ENCODE measurements around the gene DCAF15.

The DCAF15 gene

DNA sequence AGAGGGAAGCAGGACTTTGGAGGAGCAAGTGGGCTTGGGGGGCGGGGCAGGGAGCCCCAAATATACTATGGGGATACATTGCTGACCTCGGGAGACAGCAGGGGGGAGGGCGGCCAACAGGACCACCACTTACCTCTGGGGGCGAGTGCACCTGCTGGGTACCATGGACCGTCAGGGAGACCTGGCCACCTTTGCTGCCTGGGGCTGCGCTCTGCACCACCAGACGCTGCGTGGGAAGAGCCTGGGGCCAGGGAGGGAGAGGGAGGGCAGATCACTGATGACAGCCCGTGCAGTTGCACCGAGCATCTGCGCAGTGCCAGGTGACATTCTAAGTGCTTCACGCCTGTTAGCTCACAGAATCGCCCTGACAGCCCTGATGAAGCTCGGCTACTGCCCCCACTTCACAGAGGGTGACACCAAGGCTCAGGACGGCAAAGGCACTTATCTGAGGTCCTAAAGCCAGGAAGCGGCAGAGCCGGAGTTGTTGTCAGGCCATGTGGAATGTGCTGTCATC lies 29.7 kb downstream of the DCAF15 start:
- no peak for TF ChIP-seq ZNF274 (IDR thresholded peaks at IDR 0.05; ENCODE audit: low read depth, low read length)
- H3K4me3 ChIP-seq (ENCODE audit: low read length) = no peak overlapping the region

DNA sequence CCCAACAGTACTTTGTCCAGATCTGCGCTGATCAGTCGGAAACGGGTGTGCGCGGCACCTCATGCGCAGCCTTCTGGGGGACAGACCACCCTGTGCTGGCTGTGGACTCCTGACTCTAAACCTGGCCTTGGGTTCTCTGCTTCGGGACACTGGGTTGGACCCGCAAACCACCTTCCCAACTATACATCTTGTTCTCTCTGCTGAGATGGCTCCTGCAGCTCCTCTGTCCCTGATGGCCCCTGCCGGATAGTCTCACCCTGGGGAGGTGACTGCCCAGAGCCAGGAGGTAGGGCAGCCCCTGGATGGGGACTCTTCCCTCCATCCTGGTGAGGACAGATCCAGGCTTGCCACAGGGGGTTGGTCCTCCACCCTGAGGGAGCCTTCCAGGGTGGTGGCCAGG lies 30.5 kb downstream of the DCAF15 start:
- H3K4me3 ChIP-seq (ENCODE audit: low read length) = no peak overlapping the region
- TF ChIP-seq ZNF274 (IDR thresholded peaks at IDR 0.05; ENCODE audit: low read depth, low read length) = no peak

DNA sequence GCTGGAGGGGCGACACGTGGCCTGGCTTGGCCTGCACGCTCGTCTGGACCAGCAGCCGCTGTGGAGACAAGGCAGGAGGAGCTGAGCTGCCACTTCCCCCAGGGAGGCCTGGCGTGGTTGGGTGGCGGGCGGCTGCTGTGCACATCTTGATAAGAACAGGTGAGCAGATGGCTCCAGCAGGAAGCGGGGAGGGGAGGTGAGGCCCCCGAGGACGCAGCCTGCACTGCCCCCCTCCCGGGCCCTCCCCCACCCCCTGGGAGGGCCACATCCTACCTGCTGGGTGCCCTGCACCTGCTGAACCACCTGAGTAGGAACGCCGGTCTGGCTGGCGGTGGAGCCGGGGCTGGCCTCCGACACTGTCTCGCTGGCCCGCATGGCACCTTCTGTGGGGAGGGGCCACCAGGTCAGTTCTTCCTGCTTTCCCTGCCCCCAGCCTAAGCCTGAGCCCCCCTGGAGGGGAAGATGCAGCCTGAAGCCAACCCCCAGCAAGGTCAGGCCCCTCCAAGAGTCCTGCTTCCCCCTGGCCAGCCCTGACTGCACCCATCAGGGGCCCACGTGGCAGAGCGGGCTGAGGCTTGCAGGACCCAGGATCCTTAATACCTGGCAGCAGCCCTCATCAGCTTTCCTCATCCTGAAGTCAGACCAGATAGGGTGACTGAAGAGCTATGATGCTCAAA lies 31.0 kb downstream of the DCAF15 start:
- no peak overlapping the region for H3K4me3 ChIP-seq (ENCODE audit: low read length)
- TF ChIP-seq ZNF274 (IDR thresholded peaks at IDR 0.05; ENCODE audit: low read depth, low read length) = no peak

DNA sequence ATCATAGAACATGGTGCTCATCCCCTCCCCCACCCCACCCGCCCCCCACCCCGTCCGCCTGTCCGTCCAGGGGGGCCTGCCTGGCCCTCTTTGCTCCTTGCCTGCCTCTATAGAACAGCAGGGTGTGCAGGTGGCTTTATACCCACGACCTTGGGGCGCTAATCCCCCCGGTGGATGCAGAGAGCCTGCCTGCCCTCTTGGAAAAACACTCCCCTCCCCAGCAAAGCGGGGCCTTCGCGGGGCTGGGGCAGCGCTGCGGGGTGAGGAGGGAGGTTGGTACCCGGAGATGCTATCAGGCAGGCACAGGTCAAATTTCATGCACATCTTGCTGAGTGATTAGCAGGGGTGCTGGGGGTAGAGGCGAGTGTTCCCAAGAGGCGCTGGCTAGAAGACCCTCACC lies 31.9 kb downstream of the DCAF15 start:
- TF ChIP-seq ZNF274 (IDR thresholded peaks at IDR 0.05; ENCODE audit: low read depth, low read length) = no peak
- no peak overlapping the region for H3K4me3 ChIP-seq (ENCODE audit: low read length)

DNA sequence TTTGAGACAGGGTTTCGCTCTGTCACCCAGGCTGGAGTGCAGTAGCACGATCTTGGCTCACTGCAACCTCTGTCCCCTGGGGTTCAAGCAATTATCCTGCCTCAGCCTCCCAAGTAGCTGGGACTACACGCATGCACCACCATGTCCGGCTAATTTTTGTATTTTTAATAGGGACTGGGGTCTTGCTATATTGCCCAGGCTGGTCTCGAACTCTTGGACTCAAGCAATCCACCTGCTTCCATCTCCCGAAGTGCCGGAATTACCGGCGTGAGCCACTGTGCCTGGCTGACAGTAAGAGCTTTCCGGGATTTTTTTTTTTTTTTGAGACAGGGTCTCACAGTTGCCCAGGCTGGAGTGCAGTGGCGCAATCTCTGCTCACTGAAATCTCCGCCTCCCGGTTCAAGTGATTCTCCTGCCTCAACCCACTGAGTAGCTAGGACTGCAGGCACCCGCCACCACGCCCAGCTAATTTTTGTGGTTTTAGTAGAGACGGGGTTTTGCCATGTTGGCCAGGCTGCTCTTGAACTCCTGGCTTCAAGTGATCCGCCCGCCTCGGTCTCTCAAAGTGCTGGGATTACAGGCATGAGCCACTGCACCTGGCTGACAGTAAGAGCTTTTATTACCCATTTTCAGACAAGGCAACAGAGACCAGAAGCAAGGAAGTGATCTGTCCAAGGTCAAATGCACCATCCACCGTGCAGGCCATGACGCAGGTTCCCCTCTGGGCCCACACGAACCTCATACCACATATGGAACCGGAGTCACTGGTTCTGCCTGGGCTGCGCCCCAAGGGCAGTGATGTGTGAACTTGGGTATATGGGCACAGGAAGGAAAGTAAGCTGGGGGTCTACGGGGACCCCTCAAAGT lies 32.8 kb downstream of the DCAF15 start:
- TF ChIP-seq ZNF274 (IDR thresholded peaks at IDR 0.05; ENCODE audit: low read depth, low read length) = no peak

DNA sequence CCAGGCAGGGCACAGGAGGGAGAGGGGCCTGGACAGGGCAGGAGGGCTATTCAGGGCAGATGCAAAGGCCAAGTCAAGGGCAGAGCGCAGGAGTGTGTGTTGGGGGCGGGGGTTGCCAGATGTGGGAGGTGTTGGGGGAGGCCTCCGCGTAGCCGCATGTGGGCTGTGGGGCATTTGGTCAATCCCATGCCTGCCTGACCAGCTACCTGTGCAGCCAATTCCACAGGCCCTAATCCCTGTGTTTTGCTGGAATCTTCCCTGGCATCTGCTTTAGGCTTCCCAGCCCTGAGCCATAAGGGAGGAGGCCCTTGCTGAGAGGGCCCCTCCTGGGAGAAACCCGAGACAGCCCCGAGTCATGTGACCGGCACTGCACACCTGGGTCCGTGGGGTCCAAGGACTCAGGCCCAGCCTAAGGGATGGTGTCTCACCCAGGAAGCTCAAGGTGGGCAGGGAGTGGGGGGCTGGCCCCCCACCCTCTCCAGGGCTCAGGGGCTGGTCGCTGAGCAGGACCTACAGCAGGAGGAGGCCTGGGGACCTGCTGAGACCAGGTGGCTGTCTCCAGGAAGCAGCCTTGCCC lies 33.5 kb downstream of the DCAF15 start:
- no peak for TF ChIP-seq ZNF274 (IDR thresholded peaks at IDR 0.05; ENCODE audit: low read depth, low read length)
- no peak overlapping the region for H3K4me3 ChIP-seq (ENCODE audit: low read length)

More for the DNA sequence above, 32.8 kb downstream of the DCAF15 start:
- no peak overlapping the region for H3K4me3 ChIP-seq (ENCODE audit: low read length)

DNA sequence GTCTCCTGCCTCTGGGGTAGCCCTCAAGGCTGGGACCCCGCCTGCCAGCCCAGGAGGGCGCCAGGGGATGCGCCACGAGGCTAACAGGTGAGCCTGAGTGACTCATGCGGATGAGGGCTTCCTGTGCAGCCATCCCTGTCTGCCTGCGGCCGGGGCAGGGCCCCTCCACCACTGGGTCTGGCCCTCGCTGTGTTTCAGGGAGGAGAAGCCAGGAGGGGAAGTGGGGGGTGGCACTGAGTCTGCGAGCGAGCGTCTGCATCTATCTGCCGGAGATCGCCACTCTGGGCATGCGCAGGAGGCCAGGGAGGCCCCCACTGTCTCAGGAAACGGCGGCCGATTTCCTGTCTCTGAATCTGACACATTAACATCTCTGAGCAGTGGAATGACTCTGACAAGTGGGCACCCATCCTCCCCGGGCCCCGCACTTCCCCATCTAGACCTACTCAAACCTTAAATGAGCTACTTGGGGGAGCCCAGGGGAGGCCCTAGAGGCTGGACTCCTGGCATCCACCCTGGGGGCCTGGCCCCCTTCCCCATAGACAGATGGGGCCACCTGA lies 34.1 kb downstream of the DCAF15 start:
- no peak overlapping the region; the same call in 1 of the 2 replicates for H3K4me3 ChIP-seq (ENCODE audit: low read length)
- TF ChIP-seq ZNF274 (IDR thresholded peaks at IDR 0.05; ENCODE audit: low read depth, low read length) = no peak

DNA sequence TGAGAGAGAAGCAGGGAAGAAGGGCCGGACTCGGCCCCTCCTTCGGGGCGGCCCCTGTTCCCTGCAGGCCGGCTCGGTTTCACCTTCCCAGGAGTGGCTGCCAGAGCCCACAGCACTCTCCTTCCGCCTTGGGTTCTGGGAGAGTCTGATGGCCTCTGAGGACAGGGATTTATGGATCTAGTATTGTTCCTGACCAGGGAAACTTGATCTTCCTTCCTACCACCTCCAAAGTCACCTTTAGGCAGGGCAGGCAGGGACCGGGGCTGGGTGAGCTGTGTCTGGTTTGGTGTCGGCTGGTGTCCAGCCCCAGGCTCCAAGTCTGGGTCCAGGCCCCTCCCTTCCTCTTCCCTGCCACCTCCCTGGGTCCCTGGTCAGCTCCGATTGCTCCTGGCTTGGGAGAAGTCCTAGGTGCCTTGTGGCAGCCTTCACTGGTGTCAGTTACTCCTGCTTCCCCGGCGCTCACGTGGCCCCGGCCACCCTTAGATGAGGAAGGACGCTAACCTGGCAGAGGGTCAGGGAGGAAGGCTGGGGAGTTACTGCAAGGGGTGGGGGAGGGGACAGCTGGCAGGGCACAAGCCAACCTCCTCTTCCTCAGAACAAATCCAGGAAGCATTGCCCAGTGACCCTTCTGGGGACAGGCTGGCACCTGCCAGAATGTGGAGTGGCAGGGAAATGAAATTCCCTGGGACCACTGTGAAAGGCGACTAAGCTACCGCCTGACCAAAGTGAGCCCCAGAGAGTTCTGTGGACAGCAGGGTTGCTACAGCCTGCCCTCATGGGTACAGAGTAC lies 35.0 kb downstream of the DCAF15 start:
- H3K4me3 ChIP-seq (ENCODE audit: low read length) = no peak overlapping the region; the same call in 1 of the 2 replicates
- no peak for TF ChIP-seq ZNF274 (IDR thresholded peaks at IDR 0.05; ENCODE audit: low read depth, low read length)

DNA sequence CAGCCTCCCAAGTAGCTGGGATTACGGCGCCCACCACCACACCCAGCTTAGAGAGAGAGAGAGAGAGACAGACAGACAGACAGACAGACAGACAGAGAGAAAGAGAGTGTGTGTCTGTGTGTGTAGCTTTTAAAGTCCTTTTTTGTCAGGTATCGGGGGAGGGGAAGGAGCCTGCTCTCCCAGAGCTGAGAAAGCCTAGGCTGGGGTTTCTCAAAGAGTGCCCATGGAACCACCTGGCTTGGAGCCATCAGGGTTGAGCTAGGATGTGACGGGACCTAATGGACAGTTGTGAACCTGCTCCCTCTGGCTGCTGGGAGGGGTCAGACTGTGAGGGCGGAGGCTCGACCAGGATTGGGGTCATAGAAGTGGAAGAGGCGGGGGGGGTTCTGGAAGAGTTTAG lies 37.2 kb downstream of the DCAF15 start:
- H3K4me3 ChIP-seq (ENCODE audit: low read length) = no peak overlapping the region
- TF ChIP-seq ZNF274 (IDR thresholded peaks at IDR 0.05; ENCODE audit: low read depth, low read length) = no peak

DNA sequence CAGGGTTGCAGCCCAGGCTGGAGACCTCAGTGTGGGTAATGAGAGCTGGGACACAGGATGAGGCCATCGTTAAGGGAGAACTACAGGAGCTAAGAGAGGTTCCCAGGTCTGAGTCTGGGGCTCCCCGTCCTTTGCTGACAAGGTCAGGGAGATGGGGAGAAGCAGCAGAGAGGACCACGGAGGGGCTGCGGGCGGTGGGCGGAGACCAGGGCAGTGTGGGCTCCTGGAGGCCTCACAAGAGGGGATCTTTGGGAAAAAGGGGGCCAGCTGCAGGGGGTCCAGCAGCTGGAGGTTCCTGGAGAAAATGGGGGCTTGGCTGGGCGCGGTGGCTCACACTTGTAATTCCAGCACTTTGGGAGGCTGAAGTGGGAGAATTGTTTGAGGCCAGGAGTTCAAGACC lies 37.8 kb downstream of the DCAF15 start:
- no peak for TF ChIP-seq ZNF274 (IDR thresholded peaks at IDR 0.05; ENCODE audit: low read depth, low read length)
- no peak overlapping the region for H3K4me3 ChIP-seq (ENCODE audit: low read length)

DNA sequence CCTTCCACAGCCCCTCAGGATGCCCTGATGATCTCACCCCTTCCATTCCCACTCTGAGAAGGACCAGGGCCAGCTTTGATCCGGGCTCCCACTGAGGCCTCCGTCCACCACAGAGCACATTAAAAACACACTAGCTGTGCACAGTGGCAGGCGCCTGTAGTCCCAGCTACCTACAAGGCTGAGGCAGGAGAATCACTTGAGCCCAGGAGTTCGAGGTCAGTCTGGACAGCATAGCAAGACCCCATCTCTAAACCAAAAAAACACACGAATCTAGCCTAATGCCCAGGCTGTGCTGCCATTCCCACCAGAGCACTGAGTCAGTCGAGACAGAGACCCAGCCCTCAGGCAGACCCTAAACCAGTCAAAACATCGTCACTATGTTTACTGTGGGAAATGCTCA lies 39.7 kb downstream of the DCAF15 start:
- TF ChIP-seq ZNF274 (IDR thresholded peaks at IDR 0.05; ENCODE audit: low read depth, low read length) = no peak
- H3K4me3 ChIP-seq (ENCODE audit: low read length) = no peak overlapping the region

DNA sequence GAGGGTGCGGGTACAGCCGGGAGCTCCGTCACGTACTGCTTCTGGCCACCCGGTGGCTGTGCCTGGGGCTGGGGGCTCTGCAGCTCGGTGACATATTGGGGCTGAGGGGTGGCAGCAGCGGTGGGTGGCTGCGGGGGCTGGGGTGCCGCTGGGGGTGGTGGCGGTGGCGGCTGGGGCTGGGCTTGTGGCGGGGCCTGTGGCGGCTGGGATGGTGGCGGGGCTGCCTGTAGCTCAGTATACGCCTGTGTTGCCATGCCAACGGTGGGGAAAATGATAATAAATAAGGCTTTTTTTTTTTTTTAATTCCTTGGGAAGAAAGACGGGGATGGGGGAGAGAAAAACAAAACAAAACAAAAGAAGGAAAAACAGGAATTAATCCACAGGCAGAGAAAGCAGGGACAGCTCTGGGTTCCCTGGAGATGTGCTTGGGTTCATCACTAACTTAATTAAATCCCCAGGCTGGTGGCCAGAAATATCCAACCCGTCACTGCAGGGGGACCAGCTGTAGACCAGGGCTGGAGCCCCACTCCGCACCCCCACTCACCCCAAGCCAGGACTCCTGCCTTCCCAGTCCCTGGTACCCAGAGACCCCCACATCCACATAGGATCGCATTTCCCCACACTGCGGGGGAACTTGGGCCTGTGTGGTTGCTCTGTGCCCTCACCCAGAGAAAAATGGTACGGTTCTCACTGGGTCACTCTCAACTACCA lies 41.4 kb downstream of the DCAF15 start:
- no peak overlapping the region for H3K4me3 ChIP-seq (ENCODE audit: low read length)
- no peak for TF ChIP-seq ZNF274 (IDR thresholded peaks at IDR 0.05; ENCODE audit: low read depth, low read length)

All from GM08714 (cell line).